DND-41 (cell line): ENCODE measurements around the gene SEPTIN3.

ENCODE experiments used
- EZH2 ChIP-seq: IDR thresholded peaks from 3 replicates; pipeline ENCODE4 v1.6.1; 2012; ENCODE audit warnings: borderline replicate concordance, low read depth, mild to moderate bottlenecking, moderate library complexity, low read length, inconsistent platforms; ENCODE audit not compliant: severe bottlenecking
- TF ChIP-seq, protein P1 (sequence below): IDR thresholded peaks from 2 replicates; pipeline ENCODE4 v1.5.1; 2012; ENCODE audit warnings: borderline replicate concordance, low read length, moderate library complexity, mild to moderate bottlenecking; ENCODE audit not compliant: poor library complexity, severe bottlenecking; ENCODE audit errors: extremely low read depth

GRCh38 chr22:41923595-41924276, 45.5 kb upstream of the SEPTIN3 start:
- TF ChIP-seq, protein P1, sequence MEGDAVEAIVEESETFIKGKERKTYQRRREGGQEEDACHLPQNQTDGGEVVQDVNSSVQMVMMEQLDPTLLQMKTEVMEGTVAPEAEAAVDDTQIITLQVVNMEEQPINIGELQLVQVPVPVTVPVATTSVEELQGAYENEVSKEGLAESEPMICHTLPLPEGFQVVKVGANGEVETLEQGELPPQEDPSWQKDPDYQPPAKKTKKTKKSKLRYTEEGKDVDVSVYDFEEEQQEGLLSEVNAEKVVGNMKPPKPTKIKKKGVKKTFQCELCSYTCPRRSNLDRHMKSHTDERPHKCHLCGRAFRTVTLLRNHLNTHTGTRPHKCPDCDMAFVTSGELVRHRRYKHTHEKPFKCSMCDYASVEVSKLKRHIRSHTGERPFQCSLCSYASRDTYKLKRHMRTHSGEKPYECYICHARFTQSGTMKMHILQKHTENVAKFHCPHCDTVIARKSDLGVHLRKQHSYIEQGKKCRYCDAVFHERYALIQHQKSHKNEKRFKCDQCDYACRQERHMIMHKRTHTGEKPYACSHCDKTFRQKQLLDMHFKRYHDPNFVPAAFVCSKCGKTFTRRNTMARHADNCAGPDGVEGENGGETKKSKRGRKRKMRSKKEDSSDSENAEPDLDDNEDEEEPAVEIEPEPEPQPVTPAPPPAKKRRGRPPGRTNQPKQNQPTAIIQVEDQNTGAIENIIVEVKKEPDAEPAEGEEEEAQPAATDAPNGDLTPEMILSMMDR: no peak
- TF ChIP-seq EZH2: no peak
